ENCODE data around the gene PRAMEF8.
"Not testable (repeated sequence)": the region's sequence is repeated elsewhere in the genome, so short reads cannot be mapped to it uniquely, and the experiment has no call there.

DNA sequence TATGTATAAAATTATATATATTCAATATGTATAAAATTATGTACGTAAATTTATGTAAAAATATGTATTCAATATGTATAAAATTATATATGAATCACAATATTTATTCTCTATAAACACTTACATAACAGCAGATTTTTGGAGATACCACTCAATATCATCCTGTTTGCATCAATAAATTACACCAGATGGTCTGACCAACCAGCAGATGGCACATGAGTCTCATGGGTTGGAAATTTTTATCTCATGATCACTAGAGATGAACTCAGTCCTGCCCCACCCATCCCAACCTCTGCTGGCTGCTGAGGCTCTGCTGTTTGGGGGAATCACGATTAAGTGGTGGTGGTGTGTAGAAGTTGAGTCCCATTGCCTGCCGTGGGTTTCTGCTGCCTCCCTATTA lies 5.3 kb downstream of the PRAMEF8 start:
- TF ChIP-seq MAX (IDR thresholded peaks at IDR 0.05); TAF1 (conservative IDR thresholded peaks at IDR 0.05); GABPA (IDR thresholded peaks at IDR 0.05 in 1 of 2, conservative IDR thresholded peaks at IDR 0.05 in 1 of 2); EGR1 (IDR thresholded peaks at IDR 0.05; ENCODE audit: low read depth in 2 of 2); SP1 (IDR thresholded peaks at IDR 0.05); FOXA1 (IDR thresholded peaks at IDR 0.05); JUND (IDR thresholded peaks at IDR 0.05); NR2F2 (IDR thresholded peaks at IDR 0.05): not testable (repeated sequence)
- TF ChIP-seq, protein P1, sequence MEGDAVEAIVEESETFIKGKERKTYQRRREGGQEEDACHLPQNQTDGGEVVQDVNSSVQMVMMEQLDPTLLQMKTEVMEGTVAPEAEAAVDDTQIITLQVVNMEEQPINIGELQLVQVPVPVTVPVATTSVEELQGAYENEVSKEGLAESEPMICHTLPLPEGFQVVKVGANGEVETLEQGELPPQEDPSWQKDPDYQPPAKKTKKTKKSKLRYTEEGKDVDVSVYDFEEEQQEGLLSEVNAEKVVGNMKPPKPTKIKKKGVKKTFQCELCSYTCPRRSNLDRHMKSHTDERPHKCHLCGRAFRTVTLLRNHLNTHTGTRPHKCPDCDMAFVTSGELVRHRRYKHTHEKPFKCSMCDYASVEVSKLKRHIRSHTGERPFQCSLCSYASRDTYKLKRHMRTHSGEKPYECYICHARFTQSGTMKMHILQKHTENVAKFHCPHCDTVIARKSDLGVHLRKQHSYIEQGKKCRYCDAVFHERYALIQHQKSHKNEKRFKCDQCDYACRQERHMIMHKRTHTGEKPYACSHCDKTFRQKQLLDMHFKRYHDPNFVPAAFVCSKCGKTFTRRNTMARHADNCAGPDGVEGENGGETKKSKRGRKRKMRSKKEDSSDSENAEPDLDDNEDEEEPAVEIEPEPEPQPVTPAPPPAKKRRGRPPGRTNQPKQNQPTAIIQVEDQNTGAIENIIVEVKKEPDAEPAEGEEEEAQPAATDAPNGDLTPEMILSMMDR (IDR thresholded peaks at IDR 0.05; ENCODE audit: low read depth, low read length, missing input control), result peak; percentile 13
- TF ChIP-seq RAD21 (IDR thresholded peaks at IDR 0.05), result peak; percentile 66 to 77

Data from liver (tissue), 3 donors.